ENCODE data around the gene RNF214. TPM values are rescaled to one million over a fixed set of nuclear protein-coding genes. Genes with fewer than 3 reads are reported as not detected.

The RNF214 gene
- total and polyA plus RNA-seq, 7 donors, result 12.4 to 39.4 (median 31.0) TPM

DNA sequence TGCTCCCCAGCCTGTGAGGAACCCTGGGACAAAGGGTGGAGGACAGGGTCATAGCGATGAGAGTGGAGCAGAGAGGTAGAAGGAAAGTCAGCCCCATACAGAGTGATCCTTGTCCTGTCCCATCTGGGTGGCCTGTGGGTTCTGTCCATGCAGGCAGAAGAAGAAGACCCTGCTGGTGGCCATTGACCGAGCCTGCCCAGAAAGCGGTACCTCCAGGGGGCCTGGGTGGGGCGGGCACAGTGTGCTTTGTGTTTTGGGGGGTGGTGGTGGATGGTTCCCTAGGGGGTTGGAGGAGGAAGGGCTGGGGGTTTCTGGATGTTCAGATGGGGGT, 46.1 kb upstream of the RNF214 start:
- intact Hi-C loops (cut with DNase I), result no loop called here
- Histone ChIP-seq H3K36me3 (ENCODE audit: insufficient read depth in 1 of 2, low read depth in 1 of 2) (peaks cover 0 to 92% of the 10 kb centered on the region in 2 donors), H3K4me3 (no peak overlapping the region), H3K9me3 (no peaks in the 10 kb centered on the region), H3K27me3 (ENCODE audit: insufficient read depth in 3 of 3, low read length in 2 of 3) (no peaks in the 10 kb centered on the region), H3K4me1 (peaks cover 3% of the 10 kb centered on the region), H3K27ac (no peak overlapping the region)
- TF ChIP-seq, protein P1, sequence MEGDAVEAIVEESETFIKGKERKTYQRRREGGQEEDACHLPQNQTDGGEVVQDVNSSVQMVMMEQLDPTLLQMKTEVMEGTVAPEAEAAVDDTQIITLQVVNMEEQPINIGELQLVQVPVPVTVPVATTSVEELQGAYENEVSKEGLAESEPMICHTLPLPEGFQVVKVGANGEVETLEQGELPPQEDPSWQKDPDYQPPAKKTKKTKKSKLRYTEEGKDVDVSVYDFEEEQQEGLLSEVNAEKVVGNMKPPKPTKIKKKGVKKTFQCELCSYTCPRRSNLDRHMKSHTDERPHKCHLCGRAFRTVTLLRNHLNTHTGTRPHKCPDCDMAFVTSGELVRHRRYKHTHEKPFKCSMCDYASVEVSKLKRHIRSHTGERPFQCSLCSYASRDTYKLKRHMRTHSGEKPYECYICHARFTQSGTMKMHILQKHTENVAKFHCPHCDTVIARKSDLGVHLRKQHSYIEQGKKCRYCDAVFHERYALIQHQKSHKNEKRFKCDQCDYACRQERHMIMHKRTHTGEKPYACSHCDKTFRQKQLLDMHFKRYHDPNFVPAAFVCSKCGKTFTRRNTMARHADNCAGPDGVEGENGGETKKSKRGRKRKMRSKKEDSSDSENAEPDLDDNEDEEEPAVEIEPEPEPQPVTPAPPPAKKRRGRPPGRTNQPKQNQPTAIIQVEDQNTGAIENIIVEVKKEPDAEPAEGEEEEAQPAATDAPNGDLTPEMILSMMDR (IDR thresholded peaks at IDR 0.05), result no peak
- DNase-seq (peak in 1 of 2 donors; percentile 26), ATAC-seq (no peak)
- 91 to 98% (median 95%) methylated on average over 4 of the region's 4 CpGs for WGBS, 3 donors

DNA sequence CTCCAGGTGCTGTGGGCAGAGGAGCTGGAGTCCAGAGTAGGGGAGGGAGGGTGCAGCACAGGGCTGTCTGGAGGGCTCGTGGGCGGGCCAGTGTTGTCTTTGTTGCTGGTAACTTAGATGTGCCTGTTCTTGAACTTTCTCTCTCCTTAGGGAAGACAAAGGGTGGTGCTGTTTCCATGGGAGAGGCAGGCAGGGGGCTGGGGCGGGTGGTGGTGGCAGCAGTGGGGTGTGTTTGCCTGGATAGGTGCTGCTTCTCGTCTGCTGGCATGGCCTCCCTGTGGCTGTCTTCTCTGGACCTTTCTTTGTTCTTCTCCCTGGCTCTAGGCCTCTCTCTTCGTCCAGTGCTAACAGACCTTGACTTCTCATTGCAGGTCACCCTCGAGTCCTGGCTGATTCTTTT, 45.5 kb upstream of the RNF214 start:
- peak in 1 of 2 donors; percentile 37 for DNase-seq
- TF ChIP-seq, protein P1 (IDR thresholded peaks at IDR 0.05), result no peak
- Histone ChIP-seq H3K27ac (no peak overlapping the region), H3K4me3 (no peak overlapping the region), H3K36me3 (ENCODE audit: insufficient read depth in 1 of 2, low read depth in 1 of 2) (peaks cover 0 to 95% of the 10 kb centered on the region in 2 donors), H3K27me3 (ENCODE audit: insufficient read depth in 3 of 3, low read length in 2 of 3) (no peaks in the 10 kb centered on the region), H3K9me3 (no peaks in the 10 kb centered on the region), H3K4me1 (no peaks in the 10 kb centered on the region)
- intact Hi-C loops (cut with DNase I), result no loop called here
- no peak for ATAC-seq
- WGBS, 3 donors, result 68 to 73% (median 71%) methylated on average over 5 to 6 of the region's 6 CpGs

DNA sequence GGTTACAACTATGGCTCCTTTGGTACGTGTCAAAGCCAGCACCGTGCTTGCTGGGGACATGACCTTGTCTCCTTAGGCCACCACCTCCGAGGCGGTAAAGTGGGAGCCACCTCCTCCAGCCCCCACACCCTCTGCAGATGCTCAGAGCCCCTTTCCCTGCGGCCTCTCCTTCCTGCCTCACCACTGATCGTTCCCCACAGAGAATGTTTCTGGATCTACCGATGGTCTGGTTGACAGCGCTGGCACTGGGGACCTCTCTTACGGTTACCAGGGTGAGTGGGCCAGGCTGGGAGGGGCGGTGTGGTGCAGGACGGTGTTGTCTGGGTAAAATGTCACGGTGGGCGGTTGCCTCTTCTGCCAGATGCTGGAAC, 45.1 kb upstream of the RNF214 start:
- intact Hi-C loops (cut with DNase I), result no loop called here
- TF ChIP-seq, protein P1 (IDR thresholded peaks at IDR 0.05), result no peak
- no peaks in the 10 kb centered on the region for H3K27me3 ChIP-seq (ENCODE audit: insufficient read depth in 3 of 3, low read length in 2 of 3)
- H3K36me3 ChIP-seq (ENCODE audit: insufficient read depth in 1 of 2, low read depth in 1 of 2), result peaks cover 0 to 95% of the 10 kb centered on the region in 2 donors
- WGBS, 3 donors, result 76 to 84% (median 78%) methylated on average over 13 of the region's 13 CpGs
- no peak overlapping the region for H3K4me3 ChIP-seq
- H3K27ac ChIP-seq, result no peak overlapping the region
- ATAC-seq (no peak), DNase-seq (peak in 1 of 2 donors; percentile 36)
- no peaks in the 10 kb centered on the region for H3K9me3 ChIP-seq
- no peaks in the 10 kb centered on the region for H3K4me1 ChIP-seq

DNA sequence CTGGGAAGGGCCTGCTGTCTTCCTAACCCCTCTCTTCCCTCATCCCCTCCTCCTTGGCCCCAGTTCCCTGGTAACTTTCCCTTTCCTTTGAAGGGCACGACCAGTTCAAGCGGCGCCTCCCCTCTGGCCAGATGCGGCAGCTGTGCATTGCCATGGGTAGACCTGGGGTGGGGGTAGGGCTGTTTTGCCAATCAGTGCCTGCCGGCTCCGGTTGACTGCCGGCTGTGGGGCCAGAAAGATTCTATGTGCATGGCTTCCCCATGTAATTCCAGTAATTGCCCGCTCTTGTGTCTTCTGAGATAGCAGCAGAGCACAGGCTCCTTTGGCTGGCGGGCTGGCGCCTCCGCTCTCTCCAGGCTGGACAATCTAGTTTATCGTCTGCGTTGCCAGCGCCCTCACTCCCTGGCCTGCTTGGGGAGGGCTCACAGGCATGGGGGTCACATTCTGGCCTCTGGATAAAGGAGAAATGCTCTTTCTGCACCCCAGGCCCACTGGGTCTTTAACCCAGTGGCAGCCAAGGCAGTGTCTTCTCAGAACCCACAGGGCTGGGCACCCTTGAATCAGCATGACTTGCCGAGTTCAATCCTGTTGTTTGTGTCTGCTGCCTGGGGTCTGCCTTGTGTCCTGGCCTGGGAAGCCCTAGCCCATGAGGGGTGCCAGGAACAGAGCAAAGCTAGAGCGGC, 44.5 kb upstream of the RNF214 start:
- H3K27ac ChIP-seq, result no peak overlapping the region
- TF ChIP-seq, protein P1 (IDR thresholded peaks at IDR 0.05), result no peak
- no peaks in the 10 kb centered on the region for H3K4me1 ChIP-seq
- peaks cover 0 to 95% of the 10 kb centered on the region in 2 donors for H3K36me3 ChIP-seq (ENCODE audit: insufficient read depth in 1 of 2, low read depth in 1 of 2)
- H3K9me3 ChIP-seq, result no peaks in the 10 kb centered on the region
- no peaks in the 10 kb centered on the region for H3K27me3 ChIP-seq (ENCODE audit: insufficient read depth in 3 of 3, low read length in 2 of 3)
- 89 to 91% (median 90%) methylated on average over 16 of the region's 16 CpGs for WGBS, 3 donors
- ATAC-seq (no peak), DNase-seq (peak in 1 of 2 donors; percentile 41)
- intact Hi-C loops (cut with DNase I), result no loop called here
- H3K4me3 ChIP-seq, result no peak overlapping the region

DNA sequence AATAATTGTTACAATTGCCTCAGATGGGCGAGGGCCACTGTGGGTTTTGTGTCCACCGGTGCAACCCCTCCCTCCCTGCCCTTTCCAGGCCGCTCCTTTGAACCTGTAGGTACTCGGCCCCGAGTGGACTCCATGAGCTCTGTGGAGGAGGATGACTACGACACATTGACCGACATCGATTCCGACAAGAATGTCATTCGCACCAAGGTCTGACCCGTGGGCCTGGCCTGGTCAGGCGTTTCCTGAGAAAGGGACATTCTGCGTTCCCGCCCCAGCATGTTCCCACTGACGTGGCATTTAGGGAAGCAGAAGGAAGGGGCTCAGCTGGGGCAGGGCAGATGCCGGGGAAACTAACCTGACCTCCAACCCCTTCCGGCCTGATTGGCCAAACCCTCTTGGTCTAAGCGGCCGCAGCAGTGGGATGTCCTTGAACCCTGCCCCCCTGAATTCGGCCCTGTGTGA, 43.8 kb upstream of the RNF214 start:
- no peaks in the 10 kb centered on the region for H3K27me3 ChIP-seq (ENCODE audit: insufficient read depth in 3 of 3, low read length in 2 of 3)
- ATAC-seq (peak in 1 of 4 donors; percentile 12), DNase-seq (no peak)
- TF ChIP-seq, protein P1 (IDR thresholded peaks at IDR 0.05), result no peak
- no peaks in the 10 kb centered on the region for H3K4me1 ChIP-seq
- no peaks in the 10 kb centered on the region for H3K9me3 ChIP-seq
- WGBS, 3 donors, result 89 to 90% (median 90%) methylated on average over 20 of the region's 20 CpGs
- no peak overlapping the region for H3K27ac ChIP-seq
- intact Hi-C loops (cut with DNase I), result no loop called here
- H3K36me3 ChIP-seq (ENCODE audit: insufficient read depth in 1 of 2, low read depth in 1 of 2), result peaks cover 0 to 95% of the 10 kb centered on the region in 2 donors
- no peak overlapping the region for H3K4me3 ChIP-seq
